Gastrocnemius medialis (tissue), 4 donors: ENCODE results near the gene KIR3DL1. TPM values are rescaled to one million over a fixed set of nuclear protein-coding genes. Genes with fewer than 3 reads are reported as not detected.

Experiments used
- ATAC-seq, 2 donors: fragments of 150-250 bp; one replicate each; pipeline ENCODE4 v1.9.1; 2016
- DNase-seq, 2 donors: peaks; one replicate each; pipeline ENCODE4 v3.0.0-alpha.2; 2019
- H3K27ac ChIP-seq, 4 donors: fragments of 200-600 bp; sonication (generic); 1 replicate in 1 of 4; 2 replicates in 3 of 4; pipeline ENCODE4 v1.5.1; 2016 to 2018; ENCODE audit warnings: mild to moderate bottlenecking in 2 of 4, moderate library complexity in 1 of 4
- H3K27me3 ChIP-seq, 3 donors: fragments of 200-600 bp; sonication (generic) in 2 of 3; 1 replicate in 1 of 3; 2 replicates in 2 of 3; pipeline versions ENCODE4 v1.5.1 to v1.6.0; 2016 to 2019; ENCODE audit warnings: mild to moderate bottlenecking in 1 of 3, moderate library complexity in 1 of 3
- H3K36me3 ChIP-seq, 2 donors: fragments of 200-600 bp; sonication (generic) in 1 of 2; one replicate each; pipeline ENCODE4 v1.5.1; 2017 to 2018
- H3K4me1 ChIP-seq, 2 donors: fragments of 200-600 bp; sonication (generic) in 1 of 2; one replicate each; pipeline ENCODE4 v1.5.1; 2016 to 2017; ENCODE audit warnings: mild to moderate bottlenecking in 2 of 2
- H3K4me3 ChIP-seq, 4 donors: fragments of 200-600 bp; sonication (generic) in 3 of 4; 1 replicate in 1 of 4; 2 replicates in 3 of 4; pipeline ENCODE4 v1.5.1; 2016 to 2019; ENCODE audit warnings: mild to moderate bottlenecking in 2 of 4
- H3K9me3 ChIP-seq, 3 donors: fragments of 200-600 bp; sonication (generic) in 2 of 3; 1 replicate in 1 of 3; 2 replicates in 2 of 3; pipeline ENCODE4 v1.5.1; 2016 to 2019
- POLR2A ChIP-seq, 2 donors: fragments of 450-650 bp; IDR thresholded peaks; one replicate each; pipeline ENCODE4 v1.6.1; 2017; ENCODE audit warnings: antibody characterized with exemption in 2 of 2, mild to moderate bottlenecking in 2 of 2, moderate library complexity in 2 of 2
- in situ Hi-C, 4 donors: fragments of 200-750 bp; cut with MboI; loops; one replicate each; pipeline versions ENCODE4 v1.15.0 to v1.8.0; 2017; ENCODE audit warnings: low sequenced_read_pairs in 4 of 4
- intact Hi-C: fragments of 100-400 bp; cut with DNase I; formaldehyde crosslinking; loops from one replicate; pipeline ENCODE4 v1.15.1; 2023; ENCODE audit warnings: low total_unique reads
- total RNA-seq, 4 donors: library from RNA; depleted of rRNA; stranded (reverse); fragments of >200 nt; gene quantifications; one replicate each; pipeline versions ENCODE4 v1.1.0 to v1.2.3, GENCODE V29; 2016
- TF ChIP-seq, protein P1 (sequence below), 5 experiments: fragments of 450-650 bp in 3 of 5; fragments of 200-600 bp in 2 of 5; sonication (generic) in 2 of 5; IDR thresholded peaks in 4 of 5; conservative IDR thresholded peaks in 1 of 5; 1 replicate in 4 of 5; 2 replicates in 1 of 5; pipeline ENCODE4 v1.5.1; 2016 to 2019; ENCODE audit warnings: antibody characterized with exemption in 5 of 5, mild to moderate bottlenecking in 3 of 5, moderate library complexity in 3 of 5

The KIR3DL1 gene
- total RNA-seq, 4 donors from 2014 or later, result 0.36 TPM; not detected in 3

DNA sequence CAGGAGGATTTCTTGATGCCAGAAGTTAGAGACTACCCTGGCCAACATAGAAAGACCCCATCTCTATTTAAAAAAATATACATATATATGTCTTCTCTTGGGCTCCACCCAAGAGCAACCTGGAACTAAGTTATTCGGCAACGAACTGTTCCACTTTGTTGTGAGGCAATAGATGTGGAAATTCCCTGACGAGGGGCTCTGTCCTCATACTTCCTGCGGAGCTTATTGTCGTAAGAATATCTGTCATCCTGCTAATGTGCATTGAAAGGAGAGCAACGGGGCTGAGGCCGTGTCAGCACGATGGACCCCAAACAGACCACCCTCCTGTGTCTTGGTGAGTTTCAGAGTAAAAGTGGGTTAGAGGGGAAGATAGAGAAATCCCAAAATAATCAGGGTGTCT is 57.7 kb downstream of the KIR3DL1 start, which contains the start of gene FCAR:
Gene FCAR (plus strand): TSS at position 246 of the 400 bp plus-strand sequence. CDS start 55 bp downstream, at position 301.
- no peak for DNase-seq
- ATAC-seq, result no peak
- H3K27ac ChIP-seq, result no peak within 1 kb of the TSS
- H3K27me3 ChIP-seq, result no peaks in the 10 kb centered on the region
- TF ChIP-seq POLR2A (IDR thresholded peaks at IDR 0.05), result no peak
- TF ChIP-seq, protein P1, sequence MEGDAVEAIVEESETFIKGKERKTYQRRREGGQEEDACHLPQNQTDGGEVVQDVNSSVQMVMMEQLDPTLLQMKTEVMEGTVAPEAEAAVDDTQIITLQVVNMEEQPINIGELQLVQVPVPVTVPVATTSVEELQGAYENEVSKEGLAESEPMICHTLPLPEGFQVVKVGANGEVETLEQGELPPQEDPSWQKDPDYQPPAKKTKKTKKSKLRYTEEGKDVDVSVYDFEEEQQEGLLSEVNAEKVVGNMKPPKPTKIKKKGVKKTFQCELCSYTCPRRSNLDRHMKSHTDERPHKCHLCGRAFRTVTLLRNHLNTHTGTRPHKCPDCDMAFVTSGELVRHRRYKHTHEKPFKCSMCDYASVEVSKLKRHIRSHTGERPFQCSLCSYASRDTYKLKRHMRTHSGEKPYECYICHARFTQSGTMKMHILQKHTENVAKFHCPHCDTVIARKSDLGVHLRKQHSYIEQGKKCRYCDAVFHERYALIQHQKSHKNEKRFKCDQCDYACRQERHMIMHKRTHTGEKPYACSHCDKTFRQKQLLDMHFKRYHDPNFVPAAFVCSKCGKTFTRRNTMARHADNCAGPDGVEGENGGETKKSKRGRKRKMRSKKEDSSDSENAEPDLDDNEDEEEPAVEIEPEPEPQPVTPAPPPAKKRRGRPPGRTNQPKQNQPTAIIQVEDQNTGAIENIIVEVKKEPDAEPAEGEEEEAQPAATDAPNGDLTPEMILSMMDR (IDR thresholded peaks at IDR 0.05 in 4 of 5, conservative IDR thresholded peaks at IDR 0.05 in 1 of 5), result no peak
- in situ Hi-C loops (no loop called here), intact Hi-C loops (no loop called here)
- H3K36me3 ChIP-seq, result no peaks in the 10 kb centered on the region
- H3K4me3 ChIP-seq, result no peak within 1 kb of the TSS
- H3K4me1 ChIP-seq, result no peaks in the 10 kb centered on the region
- no peaks in the 10 kb centered on the region for H3K9me3 ChIP-seq

DNA sequence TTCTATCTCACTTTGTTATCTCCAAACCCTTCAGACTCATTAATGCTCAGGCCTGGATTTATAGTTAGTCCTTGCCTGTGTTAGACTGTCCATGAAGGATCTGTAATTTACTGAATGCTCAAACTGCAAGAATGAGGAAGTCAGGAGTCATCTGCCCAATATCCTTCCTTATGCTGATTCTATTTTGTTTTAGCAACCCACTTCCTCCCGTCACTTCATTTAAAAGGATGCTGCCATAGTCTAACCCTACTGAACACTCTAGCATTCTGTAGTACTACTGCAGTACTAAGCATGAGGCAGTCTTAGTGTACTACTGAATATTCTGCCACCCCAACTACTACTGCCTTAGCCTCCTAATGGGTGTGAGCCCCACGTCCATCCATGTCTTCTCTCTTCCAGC is 59.2 kb downstream of the KIR3DL1 start:
- no peak overlapping the region for H3K4me3 ChIP-seq
- TF ChIP-seq, protein P1 (IDR thresholded peaks at IDR 0.05 in 4 of 5, conservative IDR thresholded peaks at IDR 0.05 in 1 of 5), result no peak
- no peak for TF ChIP-seq POLR2A (IDR thresholded peaks at IDR 0.05)
- no peak for DNase-seq
- no peaks in the 10 kb centered on the region for H3K36me3 ChIP-seq
- ATAC-seq, result no peak
- intact Hi-C loops (no loop called here), in situ Hi-C loops (no loop called here)
- H3K27me3 ChIP-seq, result no peaks in the 10 kb centered on the region
- no peaks in the 10 kb centered on the region for H3K4me1 ChIP-seq
- no peaks in the 10 kb centered on the region for H3K9me3 ChIP-seq
- H3K27ac ChIP-seq, result no peak overlapping the region

DNA sequence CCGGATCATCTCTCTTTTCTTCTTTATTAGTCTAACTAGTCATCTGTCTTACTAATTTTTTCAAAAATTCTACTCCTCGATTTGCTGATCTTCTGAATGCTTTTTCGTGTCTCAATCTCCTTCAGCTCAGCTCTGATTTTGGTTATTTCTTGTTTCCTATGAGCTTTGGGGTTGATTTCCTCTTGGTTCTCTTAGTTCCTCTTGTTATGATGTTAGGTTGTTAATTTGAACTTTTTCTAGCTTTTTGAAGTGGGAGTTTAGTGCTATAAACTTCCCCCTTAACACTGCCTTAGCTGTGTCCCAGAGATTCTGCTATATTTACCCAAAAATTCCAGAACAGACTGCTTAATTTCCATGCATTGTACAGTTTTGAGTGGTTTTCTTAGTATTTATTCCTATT is 61.2 kb downstream of the KIR3DL1 start:
- no peak overlapping the region for H3K27ac ChIP-seq

More for the DNA sequence above, 61.2 kb downstream of the KIR3DL1 start:
- H3K4me3 ChIP-seq, result no peak overlapping the region
- no peaks in the 10 kb centered on the region for H3K36me3 ChIP-seq
- no peaks in the 10 kb centered on the region for H3K9me3 ChIP-seq
- intact Hi-C loops, result no loop called here
- H3K4me1 ChIP-seq, result no peaks in the 10 kb centered on the region
- TF ChIP-seq POLR2A (IDR thresholded peaks at IDR 0.05), result no peak
- TF ChIP-seq, protein P1 (IDR thresholded peaks at IDR 0.05 in 4 of 5, conservative IDR thresholded peaks at IDR 0.05 in 1 of 5), result no peak
- ATAC-seq, result no peak
- H3K27me3 ChIP-seq, result no peaks in the 10 kb centered on the region
- in situ Hi-C loops, result no loop called here
- no peak for DNase-seq

Other genes starting within 250 kb of the KIR3DL1 start
- 1 to 10 TPM in 1 of 4 donors, under 1 TPM in 2, not detected in 1; 0.44 to 1.0 (median 0.91) TPM for gene LILRA2, start 242.7 kb upstream of the KIR3DL1 start, total RNA-seq
- under 1 TPM in 2 of 4 donors, not detected in 2; 0.40 to 0.62 TPM for gene LILRA1, start 222.8 kb upstream of the KIR3DL1 start, total RNA-seq
- gene LILRB1, start 186.0 kb upstream of the KIR3DL1 start, total RNA-seq, result under 1 TPM in 2 of 4 donors, not detected in 2; 0.39 to 0.69 TPM
- gene LILRB4, start 153.5 kb upstream of the KIR3DL1 start, total RNA-seq, result 1 to 10 TPM in 2 of 4 donors, under 1 TPM in 2; 0.24 to 4.0 (median 1.0) TPM
- not detected for gene KIR3DL3, start 92.0 kb upstream of the KIR3DL1 start, total RNA-seq
- gene KIR2DL3, start 78.0 kb upstream of the KIR3DL1 start, total RNA-seq, result not detected
- gene KIR2DL1, start 46.7 kb upstream of the KIR3DL1 start, total RNA-seq, result not detected
- gene KIR2DL4, start 12.9 kb upstream of the KIR3DL1 start, total RNA-seq, result not detected
- not detected for gene KIR2DS4, start 16.2 kb downstream of the KIR3DL1 start, total RNA-seq
- not detected for gene KIR3DL2, start 34.0 kb downstream of the KIR3DL1 start, total RNA-seq
- gene FCAR, start 57.8 kb downstream of the KIR3DL1 start, total RNA-seq, result 1 to 10 TPM in 1 of 4 donors, under 1 TPM in 2, not detected in 1; 0.33 to 2.0 (median 0.41) TPM
- gene NCR1, start 89.7 kb downstream of the KIR3DL1 start, total RNA-seq, result not detected
- gene NLRP7, start 131.1 kb downstream of the KIR3DL1 start, total RNA-seq, result not detected
- under 1 TPM in 1 of 4 donors, not detected in 3; 0.23 TPM for gene NLRP2, start 149.9 kb downstream of the KIR3DL1 start, total RNA-seq
- gene GP6, start 221.8 kb downstream of the KIR3DL1 start, total RNA-seq, result under 1 TPM in 1 of 4 donors, not detected in 3; 0.16 TPM
- gene RDH13, start 246.7 kb downstream of the KIR3DL1 start, total RNA-seq, result 10 to 100 TPM in 1 of 4 donors, 1 to 10 TPM in 3; 5.2 to 10.5 (median 7.6) TPM